ENCODE measurements around the gene CAMK1D.

CAMK1D gene

DNA sequence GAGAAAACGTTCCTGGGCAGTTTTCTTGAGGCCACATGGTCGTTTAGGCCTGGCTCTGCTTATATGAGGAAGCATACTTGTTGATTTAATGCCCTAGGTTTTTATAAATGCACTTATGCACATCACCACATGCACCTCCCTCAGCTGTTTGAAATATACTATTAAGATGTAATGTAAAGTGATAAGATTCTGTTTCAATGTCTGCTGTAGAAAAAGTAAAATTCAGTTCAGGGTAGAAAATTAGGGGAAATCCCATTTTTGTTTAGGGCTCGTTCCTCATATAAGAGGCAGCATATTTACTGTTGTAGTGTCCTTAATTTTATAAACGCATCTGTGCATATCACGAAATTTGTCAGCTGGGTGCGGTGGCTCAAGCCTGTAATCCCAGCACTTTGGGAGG is 7.8 kb upstream of the CAMK1D start:
- DNase-seq (ENCODE audit: low read depth): no peak
- H3K4me3 ChIP-seq (ENCODE audit: low read depth, low read length): no peak overlapping the region
- no peak for TF ChIP-seq CTCF (IDR thresholded peaks at IDR 0.05; ENCODE audit: control insufficient read depth, extremely low read depth, insufficient read depth)

DNA sequence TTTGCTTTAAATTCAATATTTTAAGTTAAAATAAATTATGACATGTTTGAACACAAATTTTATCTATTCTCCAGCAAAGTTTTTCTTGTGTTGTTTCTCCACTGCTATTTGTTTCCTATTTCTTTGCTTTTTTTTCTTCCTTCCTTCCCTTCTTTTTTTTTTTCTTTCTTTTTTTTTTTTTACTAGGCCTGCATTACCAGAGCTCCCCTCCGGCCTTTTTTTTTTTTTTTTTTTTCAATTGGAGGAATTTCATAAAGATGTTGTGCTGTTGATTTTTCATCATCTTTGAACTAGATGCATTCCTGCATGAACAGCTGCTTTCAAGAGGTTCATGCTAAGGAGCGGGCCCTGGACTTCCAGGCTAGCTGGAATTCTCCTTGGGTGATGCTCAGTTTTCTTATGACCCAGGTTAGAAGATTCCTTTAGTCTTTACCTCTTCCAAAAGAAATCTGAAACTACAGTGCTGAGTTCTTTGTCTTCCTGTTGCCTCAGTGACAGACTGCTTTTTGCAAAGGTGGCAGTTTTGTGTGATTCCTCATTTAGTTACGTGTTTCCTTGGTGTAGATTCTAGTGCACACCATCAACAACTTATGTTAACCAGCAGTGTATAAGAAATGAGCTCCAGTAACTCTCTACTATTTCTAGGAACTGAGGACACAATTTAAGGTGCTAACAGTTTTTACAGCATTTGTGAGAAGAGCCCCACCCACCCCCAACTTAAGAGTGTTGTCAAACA is 4.8 kb upstream of the CAMK1D start:
- TF ChIP-seq CTCF (IDR thresholded peaks at IDR 0.05; ENCODE audit: control insufficient read depth, extremely low read depth, insufficient read depth): no peak
- H3K4me3 ChIP-seq (ENCODE audit: low read depth, low read length): no peak overlapping the region
- no peak for DNase-seq (ENCODE audit: low read depth)

- TF ChIP-seq CTCF (IDR thresholded peaks at IDR 0.05; ENCODE audit: control insufficient read depth, extremely low read depth, insufficient read depth): no peak
- H3K4me3 ChIP-seq (ENCODE audit: low read depth, low read length): no peak overlapping the region
- no peak for DNase-seq (ENCODE audit: low read depth)
These were observed 2.6 kb upstream of the CAMK1D start for GRCh38 chr10:12346707-12347106.

- DNase-seq (ENCODE audit: low read depth): no peak
- no peak for TF ChIP-seq CTCF (IDR thresholded peaks at IDR 0.05; ENCODE audit: control insufficient read depth, extremely low read depth, insufficient read depth)
- no peak overlapping the region for H3K4me3 ChIP-seq (ENCODE audit: low read depth, low read length)
These were observed 965 bp upstream of the CAMK1D start for GRCh38 chr10:12348294-12348869.

DNA sequence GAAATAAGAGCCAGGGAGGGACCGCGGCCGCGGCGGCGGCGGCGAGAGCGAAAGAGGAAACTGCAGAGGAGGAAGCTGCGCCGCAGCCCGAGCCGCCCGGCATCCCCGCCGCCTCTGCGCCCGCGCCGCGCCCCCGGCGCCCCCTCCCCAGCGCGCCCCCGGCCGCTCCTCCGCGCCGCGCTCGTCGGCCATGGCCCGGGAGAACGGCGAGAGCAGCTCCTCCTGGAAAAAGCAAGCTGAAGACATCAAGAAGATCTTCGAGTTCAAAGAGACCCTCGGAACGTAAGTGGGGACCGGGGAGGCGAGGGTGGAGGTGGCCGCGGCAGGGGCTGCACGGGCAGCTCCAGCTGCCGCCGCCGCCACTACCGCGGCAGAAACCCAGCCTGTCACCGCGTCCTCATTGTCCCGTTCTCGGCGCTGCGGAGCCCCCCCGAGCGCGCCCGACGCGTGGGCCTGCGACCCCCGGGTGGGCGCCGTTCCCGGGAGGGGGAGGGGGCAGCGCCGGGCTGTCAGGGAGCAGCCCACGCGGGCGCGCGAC is 351 bp downstream of the CAMK1D start:
- DNase-seq (ENCODE audit: low read depth): no peak
- TF ChIP-seq CTCF (IDR thresholded peaks at IDR 0.05; ENCODE audit: control insufficient read depth, extremely low read depth, insufficient read depth): no peak
- H3K4me3 ChIP-seq (ENCODE audit: low read depth, low read length): peak overlapping the region; percentile 58

- peak; percentile 2 for DNase-seq (ENCODE audit: low read depth)
- TF ChIP-seq CTCF (IDR thresholded peaks at IDR 0.05; ENCODE audit: control insufficient read depth, extremely low read depth, insufficient read depth): no peak
- H3K4me3 ChIP-seq (ENCODE audit: low read depth, low read length): peak overlapping the region; percentile 58
These were observed 973 bp downstream of the CAMK1D start for GRCh38 chr10:12350167-12350872.
